HG03432 (cell line): Measurements from ENCODE around the gene CABLES2.

Experiments used
- ATAC-seq: cut with Tn5 transposase; IDR thresholded peaks from one replicate; pipeline ENCODE4 v1.9.1; 2021; ENCODE audit warnings: mild to moderate bottlenecking, moderate library complexity; ENCODE audit not compliant: unreplicated experiment

CABLES2 gene

GRCh38 chr20:62405108-62405980, 1.7 kb downstream of the CABLES2 start:
- no peak for ATAC-seq

- ATAC-seq, result no peak
Observed at GRCh38 chr20:62404761-62405107, 2.4 kb downstream of the CABLES2 start.

GRCh38 chr20:62404112-62404665, 2.9 kb downstream of the CABLES2 start:
- ATAC-seq, result no peak

- no peak for ATAC-seq
Observed at GRCh38 chr20:62403331-62403730, 3.8 kb downstream of the CABLES2 start.

GRCh38 chr20:62402456-62403150, 4.5 kb downstream of the CABLES2 start:
- no peak for ATAC-seq

GRCh38 chr20:62401331-62401779, 5.7 kb downstream of the CABLES2 start:
- ATAC-seq, result no peak

GRCh38 chr20:62400541-62400940, 6.5 kb downstream of the CABLES2 start:
- no peak for ATAC-seq

GRCh38 chr20:62400021-62400420, 7.1 kb downstream of the CABLES2 start:
- ATAC-seq, result no peak

GRCh38 chr20:62398120-62398821, 8.8 kb downstream of the CABLES2 start:
- ATAC-seq, result no peak

- ATAC-seq, result no peak
Observed at GRCh38 chr20:62396367-62397239, 10.5 kb downstream of the CABLES2 start.

- no peak for ATAC-seq
Observed at GRCh38 chr20:62395311-62396242, 11.5 kb downstream of the CABLES2 start.

- ATAC-seq, result no peak
Observed at GRCh38 chr20:62394248-62395245, 12.5 kb downstream of the CABLES2 start.

- ATAC-seq, result no peak
Observed at GRCh38 chr20:62393830-62394229, 13.3 kb downstream of the CABLES2 start.

GRCh38 chr20:62393335-62393665, 13.8 kb downstream of the CABLES2 start:
- no peak for ATAC-seq

GRCh38 chr20:62392621-62393334, 14.3 kb downstream of the CABLES2 start:
- ATAC-seq, result no peak

- no peak for ATAC-seq
Observed at GRCh38 chr20:62392077-62392418, 15.0 kb downstream of the CABLES2 start.

- ATAC-seq, result no peak
Observed at GRCh38 chr20:62391165-62392076, 15.7 kb downstream of the CABLES2 start.
